ENCODE results near the gene KRT6C.

KRT6C gene

DNA sequence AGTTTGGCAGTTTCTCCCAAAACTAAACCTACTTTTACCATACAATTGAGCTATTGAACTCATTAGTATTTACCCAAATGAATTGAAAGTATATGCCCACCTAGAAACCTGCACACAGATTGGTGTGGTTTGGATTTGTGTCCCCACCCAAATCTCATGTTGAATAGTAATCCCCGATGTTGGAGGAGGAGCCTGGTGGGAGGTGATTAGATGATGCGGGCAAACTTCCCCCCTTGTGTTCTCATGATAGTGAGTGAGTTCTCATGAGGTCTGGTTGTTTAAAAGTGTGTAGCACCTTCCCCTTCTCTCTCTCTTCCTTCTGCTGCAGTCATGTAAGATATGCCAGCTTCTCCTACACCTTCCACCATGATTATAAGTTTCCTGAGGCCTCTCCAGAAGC is 4.0 kb upstream of the KRT6C start:
- Histone ChIP-seq H3K27me3 (ENCODE audit: control insufficient read depth, insufficient read depth, low read length) (no peaks in the 10 kb centered on the region), H3K4me2 (ENCODE audit: low read length) (no peak overlapping the region)
- TF ChIP-seq, protein P1, sequence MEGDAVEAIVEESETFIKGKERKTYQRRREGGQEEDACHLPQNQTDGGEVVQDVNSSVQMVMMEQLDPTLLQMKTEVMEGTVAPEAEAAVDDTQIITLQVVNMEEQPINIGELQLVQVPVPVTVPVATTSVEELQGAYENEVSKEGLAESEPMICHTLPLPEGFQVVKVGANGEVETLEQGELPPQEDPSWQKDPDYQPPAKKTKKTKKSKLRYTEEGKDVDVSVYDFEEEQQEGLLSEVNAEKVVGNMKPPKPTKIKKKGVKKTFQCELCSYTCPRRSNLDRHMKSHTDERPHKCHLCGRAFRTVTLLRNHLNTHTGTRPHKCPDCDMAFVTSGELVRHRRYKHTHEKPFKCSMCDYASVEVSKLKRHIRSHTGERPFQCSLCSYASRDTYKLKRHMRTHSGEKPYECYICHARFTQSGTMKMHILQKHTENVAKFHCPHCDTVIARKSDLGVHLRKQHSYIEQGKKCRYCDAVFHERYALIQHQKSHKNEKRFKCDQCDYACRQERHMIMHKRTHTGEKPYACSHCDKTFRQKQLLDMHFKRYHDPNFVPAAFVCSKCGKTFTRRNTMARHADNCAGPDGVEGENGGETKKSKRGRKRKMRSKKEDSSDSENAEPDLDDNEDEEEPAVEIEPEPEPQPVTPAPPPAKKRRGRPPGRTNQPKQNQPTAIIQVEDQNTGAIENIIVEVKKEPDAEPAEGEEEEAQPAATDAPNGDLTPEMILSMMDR (IDR thresholded peaks at IDR 0.05), result no peak

DNA sequence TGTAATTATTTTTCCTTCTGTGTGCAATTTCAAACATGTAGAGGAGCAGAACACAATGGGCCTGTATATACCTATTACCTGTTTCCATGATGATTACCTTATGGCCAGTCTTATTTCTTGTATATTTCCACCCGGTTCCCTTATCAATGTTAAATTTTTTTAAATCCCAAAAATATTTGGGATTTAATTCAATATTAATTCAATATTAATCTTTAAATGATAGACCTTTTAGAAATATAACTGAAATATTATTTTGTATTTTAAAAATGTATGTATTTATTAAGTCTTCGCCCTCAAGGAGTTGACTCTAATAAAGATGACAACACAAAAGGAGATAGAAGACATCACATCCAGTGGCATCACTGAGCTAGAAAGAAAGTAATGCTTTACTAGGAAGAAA is 607 bp upstream of the KRT6C start:
- no peak overlapping the region for H3K27ac ChIP-seq
- no peaks in the 10 kb centered on the region for H3K27me3 ChIP-seq (ENCODE audit: control insufficient read depth, insufficient read depth, low read length)
- H2AFZ ChIP-seq, result no peak overlapping the region
- TF ChIP-seq, protein P1 (IDR thresholded peaks at IDR 0.05), result no peak
- H3K36me3 ChIP-seq (ENCODE audit: control insufficient read depth, insufficient read depth, low read length), result no peaks in the 10 kb centered on the region
- no peaks in the 10 kb centered on the region for H3K4me1 ChIP-seq
- no peak overlapping the region for H3K4me3 ChIP-seq (ENCODE audit: low read depth, low read length)
- no peaks in the 10 kb centered on the region for H3K9me3 ChIP-seq (ENCODE audit: control insufficient read depth, low read length)
- H3K79me2 ChIP-seq, result no peaks in the 10 kb centered on the region
- H3K4me2 ChIP-seq (ENCODE audit: low read length), result no peak overlapping the region
- no peak overlapping the region for H3K9ac ChIP-seq

More for the DNA sequence above, 4.0 kb upstream of the KRT6C start:
- Histone ChIP-seq H3K79me2 (no peaks in the 10 kb centered on the region), H3K27ac (no peak overlapping the region), H2AFZ (no peak overlapping the region), H3K9me3 (ENCODE audit: control insufficient read depth, low read length) (no peaks in the 10 kb centered on the region), H3K4me3 (ENCODE audit: low read depth, low read length) (no peak overlapping the region), H3K9ac (no peak overlapping the region), H3K4me1 (no peaks in the 10 kb centered on the region), H3K36me3 (ENCODE audit: control insufficient read depth, insufficient read depth, low read length) (no peaks in the 10 kb centered on the region)

DNA sequence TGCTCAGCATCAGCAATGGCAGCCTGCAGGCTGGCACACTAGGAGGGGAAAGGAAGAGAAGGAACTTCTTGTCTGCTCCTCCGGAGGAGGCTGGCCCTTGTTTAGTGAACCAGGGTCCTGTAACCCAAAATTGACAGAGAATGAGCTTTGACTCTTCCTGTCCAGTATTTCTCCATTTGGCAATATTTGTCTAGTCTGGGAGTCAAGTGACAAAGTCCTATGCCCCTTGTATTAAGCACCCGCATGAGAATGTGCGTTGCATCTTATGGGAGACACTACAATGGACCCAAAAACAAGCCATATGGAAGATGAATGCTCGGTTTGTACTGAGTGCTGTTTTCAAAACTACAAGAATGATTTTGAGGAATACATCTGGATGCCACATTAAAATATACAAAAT is 3.8 kb downstream of the KRT6C start:
- H3K27ac ChIP-seq, result no peak overlapping the region
- H3K9ac ChIP-seq, result no peak overlapping the region
- H3K4me1 ChIP-seq, result no peaks in the 10 kb centered on the region
- H3K36me3 ChIP-seq (ENCODE audit: control insufficient read depth, insufficient read depth, low read length), result no peaks in the 10 kb centered on the region
- H3K79me2 ChIP-seq, result no peaks in the 10 kb centered on the region
- H3K4me2 ChIP-seq (ENCODE audit: low read length), result no peak overlapping the region
- H3K9me3 ChIP-seq (ENCODE audit: control insufficient read depth, low read length), result no peaks in the 10 kb centered on the region
- no peaks in the 10 kb centered on the region for H3K27me3 ChIP-seq (ENCODE audit: control insufficient read depth, insufficient read depth, low read length)
- H3K4me3 ChIP-seq (ENCODE audit: low read depth, low read length), result no peak overlapping the region
- TF ChIP-seq, protein P1 (IDR thresholded peaks at IDR 0.05), result no peak
- no peak overlapping the region for H2AFZ ChIP-seq

DNA sequence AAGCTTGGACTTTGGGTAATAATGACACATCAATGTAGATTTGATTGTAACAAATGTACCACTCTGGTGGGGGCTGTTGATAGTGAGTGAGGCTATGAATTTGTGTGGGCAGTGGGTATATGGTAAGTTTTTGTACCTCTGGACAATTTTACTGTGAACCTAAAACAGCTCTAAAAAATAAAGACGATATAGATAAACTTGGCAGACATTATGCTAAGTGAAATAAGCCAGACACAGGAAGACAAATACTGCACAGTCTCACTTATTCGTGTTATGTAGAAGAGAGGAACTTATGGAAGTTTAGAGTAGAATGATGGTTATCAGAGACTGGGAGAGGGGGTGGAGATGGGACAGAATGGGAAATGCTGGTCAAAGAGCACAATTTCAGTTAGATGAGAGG is 8.7 kb downstream of the KRT6C start:
- Histone ChIP-seq H3K27ac (no peak overlapping the region), H3K27me3 (ENCODE audit: control insufficient read depth, insufficient read depth, low read length) (no peaks in the 10 kb centered on the region), H3K4me1 (no peaks in the 10 kb centered on the region), H3K4me3 (ENCODE audit: low read depth, low read length) (no peak overlapping the region), H3K9me3 (ENCODE audit: control insufficient read depth, low read length) (no peaks in the 10 kb centered on the region), H3K9ac (no peak overlapping the region), H2AFZ (no peak overlapping the region), H3K4me2 (ENCODE audit: low read length) (no peak overlapping the region), H3K79me2 (no peaks in the 10 kb centered on the region), H3K36me3 (ENCODE audit: control insufficient read depth, insufficient read depth, low read length) (no peaks in the 10 kb centered on the region)
- TF ChIP-seq, protein P1 (IDR thresholded peaks at IDR 0.05), result no peak

DNA sequence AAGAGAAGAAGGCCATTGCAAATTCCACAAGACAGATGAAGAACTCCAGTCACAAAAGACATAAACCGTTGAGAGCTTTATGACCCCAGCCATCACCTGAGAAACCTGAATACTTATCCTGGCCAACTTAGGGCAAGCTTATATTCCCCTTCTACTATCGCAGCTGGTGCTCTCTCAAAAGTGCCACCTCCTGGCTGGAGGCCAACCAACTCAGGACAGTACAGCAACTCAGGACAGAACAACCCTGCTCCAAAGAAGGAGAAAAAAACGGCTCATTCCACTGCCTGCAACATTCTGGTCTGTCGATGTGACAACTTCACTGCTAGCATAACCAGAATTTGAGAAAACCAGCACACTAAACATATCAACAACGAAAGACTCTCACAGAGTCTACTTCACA is 11.9 kb downstream of the KRT6C start:
- Histone ChIP-seq H3K4me1 (no peaks in the 10 kb centered on the region), H2AFZ (no peak overlapping the region), H3K4me2 (ENCODE audit: low read length) (no peak overlapping the region), H3K27ac (no peak overlapping the region), H3K79me2 (no peaks in the 10 kb centered on the region), H3K9ac (no peak overlapping the region), H3K9me3 (ENCODE audit: control insufficient read depth, low read length) (no peaks in the 10 kb centered on the region), H3K36me3 (ENCODE audit: control insufficient read depth, insufficient read depth, low read length) (no peaks in the 10 kb centered on the region), H3K4me3 (ENCODE audit: low read depth, low read length) (no peak overlapping the region), H3K27me3 (ENCODE audit: control insufficient read depth, insufficient read depth, low read length) (no peaks in the 10 kb centered on the region)
- TF ChIP-seq, protein P1 (IDR thresholded peaks at IDR 0.05), result no peak
